GM12875 (cell line): ENCODE measurements around the gene SLC2A3.
A peak's percentile ranks its signal among the peaks of the same experiment; 100 is the strongest.
"Not testable (repeated sequence)": the region's sequence is repeated elsewhere in the genome, so short reads cannot be mapped to it uniquely, and the experiment has no call there.

Experiments
- H3K4me3 ChIP-seq: one replicate; pipeline ENCODE4 v1.5.1; 2011; ENCODE audit warnings: low read depth, low read length, control low read depth
- TF ChIP-seq, protein P1 (sequence below): IDR thresholded peaks from 2 replicates; pipeline ENCODE4 v1.5.1; 2011; ENCODE audit warnings: low read depth, mild to moderate bottlenecking, control low read depth, inconsistent platforms, low read length, moderate library complexity, borderline replicate concordance; ENCODE audit not compliant: insufficient read depth

The SLC2A3 gene

DNA sequence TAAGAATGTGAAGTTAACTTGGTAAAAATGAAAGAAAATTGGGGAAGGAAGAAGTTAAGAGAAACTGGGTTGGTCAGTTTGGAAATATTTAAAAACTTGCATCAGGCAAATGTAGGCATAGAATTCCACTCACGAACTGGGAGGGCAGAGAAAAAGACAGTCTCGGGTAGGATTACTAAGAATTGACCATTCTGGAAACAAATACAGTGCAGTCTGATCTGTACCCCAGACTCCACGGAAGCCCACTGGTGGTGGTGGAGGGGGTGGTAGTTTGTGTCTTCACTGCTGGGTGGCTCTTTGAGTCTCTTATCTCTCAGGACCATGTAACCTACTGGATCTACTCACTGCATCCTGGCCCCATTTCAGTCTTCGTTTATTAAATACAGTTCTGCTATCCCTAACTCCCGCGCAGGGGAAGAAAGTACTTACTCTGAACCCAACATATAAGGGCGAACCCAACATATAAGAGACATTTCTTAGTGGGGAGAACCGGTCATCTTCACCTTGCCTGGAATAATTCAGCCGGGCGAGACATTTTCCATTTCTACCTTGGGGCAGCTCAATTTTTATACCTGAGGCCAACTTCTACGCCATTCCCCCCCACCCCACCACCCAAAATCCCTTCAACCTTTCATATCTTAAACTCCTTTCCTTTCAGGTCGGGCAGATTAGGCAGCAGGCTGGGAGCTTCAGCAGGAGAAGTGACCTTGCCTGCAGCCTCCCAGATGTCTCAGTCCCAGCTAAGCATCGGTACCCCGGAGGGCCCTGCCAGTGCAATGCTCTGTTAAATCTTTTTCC, 1.7 kb downstream of the SLC2A3 start:
- H3K4me3 ChIP-seq = peak overlapping the region; percentile 57

DNA sequence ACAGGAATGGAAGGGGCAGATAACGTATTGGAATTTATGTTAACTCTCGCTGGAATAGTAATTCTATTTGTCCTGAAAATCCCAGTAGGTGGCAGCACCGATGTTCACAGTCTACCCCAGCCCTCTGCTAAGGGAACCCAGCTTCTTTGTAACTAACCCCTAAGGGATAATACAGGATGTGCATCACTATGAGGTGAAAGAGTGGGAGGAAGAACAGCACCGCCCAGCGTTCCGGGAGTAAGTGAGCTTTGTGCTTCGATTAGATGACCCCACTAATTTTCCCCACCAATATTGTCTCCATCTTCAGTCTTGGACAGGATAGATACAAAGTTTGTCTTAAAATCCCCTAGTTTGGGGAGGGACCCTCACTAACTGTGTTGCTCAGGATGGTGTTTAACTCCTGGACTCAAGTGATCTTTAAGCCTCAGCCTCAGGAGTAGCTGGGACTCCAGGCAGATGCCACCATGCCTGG, 2.7 kb downstream of the SLC2A3 start:
- H3K4me3 ChIP-seq = peak overlapping the region; percentile 57
- TF ChIP-seq, protein P1, sequence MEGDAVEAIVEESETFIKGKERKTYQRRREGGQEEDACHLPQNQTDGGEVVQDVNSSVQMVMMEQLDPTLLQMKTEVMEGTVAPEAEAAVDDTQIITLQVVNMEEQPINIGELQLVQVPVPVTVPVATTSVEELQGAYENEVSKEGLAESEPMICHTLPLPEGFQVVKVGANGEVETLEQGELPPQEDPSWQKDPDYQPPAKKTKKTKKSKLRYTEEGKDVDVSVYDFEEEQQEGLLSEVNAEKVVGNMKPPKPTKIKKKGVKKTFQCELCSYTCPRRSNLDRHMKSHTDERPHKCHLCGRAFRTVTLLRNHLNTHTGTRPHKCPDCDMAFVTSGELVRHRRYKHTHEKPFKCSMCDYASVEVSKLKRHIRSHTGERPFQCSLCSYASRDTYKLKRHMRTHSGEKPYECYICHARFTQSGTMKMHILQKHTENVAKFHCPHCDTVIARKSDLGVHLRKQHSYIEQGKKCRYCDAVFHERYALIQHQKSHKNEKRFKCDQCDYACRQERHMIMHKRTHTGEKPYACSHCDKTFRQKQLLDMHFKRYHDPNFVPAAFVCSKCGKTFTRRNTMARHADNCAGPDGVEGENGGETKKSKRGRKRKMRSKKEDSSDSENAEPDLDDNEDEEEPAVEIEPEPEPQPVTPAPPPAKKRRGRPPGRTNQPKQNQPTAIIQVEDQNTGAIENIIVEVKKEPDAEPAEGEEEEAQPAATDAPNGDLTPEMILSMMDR = peak; percentile 66; the same call in 1 of the 2 replicates

More for the DNA sequence above, 1.7 kb downstream of the SLC2A3 start:
- TF ChIP-seq, protein P1 = no peak

DNA sequence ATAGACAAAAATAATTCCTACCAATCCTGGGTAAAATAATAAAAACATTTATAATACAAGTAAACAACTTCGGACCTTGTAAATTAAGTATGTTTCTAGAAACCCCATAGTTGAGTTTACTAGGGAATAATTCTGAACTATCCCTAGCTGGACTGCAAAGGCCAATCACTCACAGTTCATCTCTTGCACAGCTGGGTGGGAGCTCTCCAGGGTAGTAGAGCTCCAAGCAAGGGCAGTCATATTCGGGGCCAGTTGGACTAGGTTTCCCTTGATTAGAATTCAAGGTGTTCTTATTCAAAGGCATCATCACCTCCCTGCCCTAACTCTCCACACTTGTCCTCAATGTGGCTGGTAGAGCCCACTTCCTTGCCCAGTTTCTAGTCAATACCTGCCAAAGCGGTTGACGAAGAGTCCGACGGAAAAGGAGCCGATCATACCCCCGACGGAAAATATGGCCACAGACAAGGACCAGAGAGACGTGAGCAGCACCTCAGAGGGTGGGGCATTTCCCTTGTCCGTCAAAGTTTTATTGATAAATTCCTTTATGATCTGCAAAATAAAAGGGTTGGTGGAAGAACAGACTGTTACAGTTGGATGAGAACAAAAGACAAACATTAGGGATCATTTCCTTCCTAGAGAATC, 3.3 kb downstream of the SLC2A3 start:
- H3K4me3 ChIP-seq = not testable (repeated sequence)

DNA sequence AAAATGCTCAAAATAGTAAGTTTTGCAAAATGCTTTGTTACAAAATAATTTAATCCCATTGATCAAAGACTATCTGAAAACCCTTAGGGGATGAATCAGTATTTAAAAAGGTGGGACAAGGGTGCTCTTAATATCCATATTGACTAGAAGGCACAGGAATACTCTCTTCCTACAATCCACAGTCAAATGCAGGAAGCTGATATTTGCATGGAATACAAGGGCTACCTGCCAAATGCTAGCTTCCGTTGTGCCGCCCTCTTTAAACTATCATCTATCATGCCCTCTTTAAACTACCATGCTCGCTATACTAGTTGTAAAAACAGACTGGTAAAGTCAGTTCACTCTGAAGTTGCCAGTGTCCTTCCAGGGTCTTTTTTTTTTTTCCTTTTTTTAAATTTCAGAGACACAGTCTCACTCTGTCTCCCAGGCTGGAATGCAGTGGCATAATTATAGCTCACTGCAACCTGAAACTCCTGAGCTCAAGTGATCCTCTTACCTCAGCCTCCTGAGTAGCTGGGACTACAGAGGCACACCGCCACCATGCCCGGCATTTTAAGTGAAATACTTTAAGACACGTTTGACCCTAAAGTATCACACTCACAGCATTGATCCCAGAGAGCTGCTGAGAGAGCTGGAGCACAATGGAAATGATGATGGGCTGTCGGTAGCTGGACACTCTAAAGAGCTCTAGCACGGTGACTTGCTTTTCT, 6.7 kb downstream of the SLC2A3 start:
- no peak overlapping the region for H3K4me3 ChIP-seq
- TF ChIP-seq, protein P1 = no peak

DNA sequence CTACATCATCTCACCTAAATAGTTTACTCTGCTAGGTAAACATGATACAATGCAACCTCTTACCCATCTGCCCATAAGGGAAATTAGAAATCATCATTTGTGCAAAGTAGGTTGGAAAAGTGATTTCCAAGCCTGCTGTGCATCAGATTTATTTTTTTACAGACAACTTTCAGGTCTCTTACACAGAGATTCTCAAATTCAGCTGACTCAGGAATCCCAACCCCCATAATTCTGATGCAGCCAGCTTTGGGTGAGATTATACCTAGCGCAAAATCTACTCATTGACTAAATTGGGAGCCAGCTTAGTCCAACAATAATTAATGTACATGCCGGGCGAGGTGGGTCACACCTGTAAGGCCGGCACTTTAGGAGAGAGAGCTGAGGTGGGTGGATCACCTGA, 8.5 kb downstream of the SLC2A3 start:
- H3K4me3 ChIP-seq = no peak overlapping the region
- TF ChIP-seq, protein P1 = no peak

DNA sequence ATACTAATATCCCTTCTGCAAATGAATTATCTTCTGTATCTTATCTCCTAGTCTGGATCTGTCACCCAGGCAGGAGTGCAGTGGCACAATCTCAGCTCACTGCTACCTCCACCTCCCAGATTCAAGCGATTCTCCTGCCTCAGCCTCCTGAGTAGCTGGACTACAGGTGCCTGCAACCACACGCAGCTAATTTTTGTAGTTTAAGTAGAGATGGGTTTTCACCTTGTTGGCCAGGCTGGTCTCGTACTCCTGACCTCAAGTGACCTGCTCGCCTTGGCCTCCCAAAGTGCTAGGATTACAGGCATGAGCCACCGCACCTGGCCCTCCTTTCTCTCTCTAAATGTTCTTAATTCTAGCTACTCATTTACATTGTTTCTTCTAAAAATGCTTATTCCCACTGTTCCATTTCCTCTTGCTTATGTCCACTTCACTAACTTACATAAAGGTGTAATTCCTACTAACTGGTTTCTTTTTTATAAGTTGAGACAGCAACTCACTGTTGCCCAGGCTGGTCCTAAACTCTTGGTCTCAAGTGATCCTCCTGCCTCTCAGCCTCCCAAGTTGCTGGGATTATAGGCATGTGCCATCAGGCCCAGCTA, 9.8 kb downstream of the SLC2A3 start:
- not testable (repeated sequence) for H3K4me3 ChIP-seq

DNA sequence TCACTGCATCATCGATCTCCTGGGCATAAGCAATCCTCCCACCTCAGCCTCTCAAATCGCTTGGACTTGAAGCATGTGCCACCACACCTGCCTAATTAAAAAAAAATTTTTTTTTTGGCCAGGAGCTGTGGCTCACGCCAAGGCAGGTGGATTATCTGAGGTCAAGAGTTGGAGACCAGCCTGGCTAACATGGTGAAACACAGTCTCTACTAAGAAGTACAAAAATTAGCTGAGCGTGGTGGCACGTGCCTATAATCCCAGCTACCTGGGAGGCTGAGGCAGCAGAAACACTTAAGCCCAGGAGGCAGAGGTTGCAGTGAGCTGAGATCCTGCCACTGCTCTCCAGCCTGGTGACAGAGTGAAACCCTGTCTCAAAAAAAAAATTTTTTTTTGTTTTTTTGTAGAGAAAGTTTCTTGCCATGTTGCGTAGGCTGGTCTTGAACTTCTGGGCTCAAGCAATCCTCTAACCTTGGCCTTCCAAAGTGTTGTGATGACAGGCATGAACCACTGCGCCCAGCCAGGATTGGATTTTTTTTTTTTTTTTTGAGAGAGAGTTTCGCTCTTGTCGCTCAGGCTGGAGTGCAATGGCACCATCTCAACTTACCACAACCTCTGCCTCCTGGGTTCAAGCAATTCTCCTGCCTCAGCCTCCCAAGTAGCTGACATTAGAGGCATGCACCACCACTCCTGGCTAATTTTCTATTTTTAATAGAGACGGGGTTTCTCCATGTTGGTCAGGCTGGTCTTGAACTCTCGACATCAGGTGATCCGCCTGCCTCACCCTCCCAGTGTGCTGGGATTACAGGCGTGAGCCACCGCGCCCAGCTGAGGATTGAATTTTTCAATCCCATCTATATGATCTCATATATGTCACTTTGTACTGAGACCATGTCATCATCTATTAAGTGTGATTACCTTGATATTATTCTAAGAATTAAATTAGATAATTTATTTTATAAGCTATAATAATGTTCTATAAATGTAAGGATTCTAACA, 12.4 kb downstream of the SLC2A3 start:
- TF ChIP-seq, protein P1 = no peak
- H3K4me3 ChIP-seq = no peak overlapping the region

DNA sequence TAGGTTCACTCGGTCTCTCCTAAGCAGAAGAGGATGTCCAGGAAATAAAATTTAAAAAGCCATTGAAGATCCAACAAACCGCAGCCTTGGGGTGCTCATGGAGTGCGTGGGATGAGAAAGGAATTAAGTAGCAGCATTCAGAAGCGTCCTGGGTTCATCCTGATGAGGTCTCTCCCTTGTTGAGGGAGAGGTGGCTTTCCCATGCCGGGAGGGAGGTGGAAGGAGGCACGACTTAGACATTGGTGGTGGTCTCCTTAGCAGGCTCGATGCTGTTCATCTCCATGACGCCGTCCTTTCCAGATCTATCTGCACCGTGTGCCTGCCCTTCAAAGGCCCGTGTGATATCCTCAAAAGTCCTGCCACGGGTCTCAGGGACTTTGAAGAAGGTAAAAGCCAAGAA, 14.8 kb downstream of the SLC2A3 start:
- not testable (repeated sequence) for H3K4me3 ChIP-seq

DNA sequence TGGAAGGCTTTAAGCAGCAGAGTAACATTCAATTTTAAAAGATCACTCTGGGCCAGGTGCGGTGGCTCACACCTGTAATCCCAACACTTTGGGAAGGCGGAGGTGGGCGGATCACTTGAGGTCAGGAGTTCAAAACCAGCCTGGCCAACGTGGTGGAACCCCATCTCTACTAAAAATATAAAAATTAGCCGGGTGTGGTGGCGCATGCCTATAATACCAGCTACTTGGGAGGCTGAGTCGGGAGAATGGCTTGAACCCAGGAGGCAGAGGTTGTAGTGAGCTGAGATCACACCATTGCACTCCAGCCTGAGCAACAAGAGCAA, 17.8 kb downstream of the SLC2A3 start:
- not testable (repeated sequence) for H3K4me3 ChIP-seq
